Testis (tissue), 2 donors: Measurements from ENCODE around the gene KAT2B.

Experiments
- CTCF ChIP-seq, 3 experiments: fragments of 450-650 bp in 2 of 3; fragments of 200-600 bp in 1 of 3; sonication (generic) in 1 of 3; IDR thresholded peaks; one replicate each; pipeline ENCODE4 v1.5.1; 2016 to 2019; ENCODE audit warnings: antibody characterized with exemption in 3 of 3, mild to moderate bottlenecking in 2 of 3, moderate library complexity in 1 of 3
- POLR2A ChIP-seq: fragments of 450-650 bp; IDR thresholded peaks from one replicate; pipeline ENCODE4 v1.6.1; 2017; ENCODE audit warnings: antibody characterized with exemption, mild to moderate bottlenecking, moderate library complexity

- no peak for TF ChIP-seq POLR2A
- no peak for TF ChIP-seq CTCF (IDR thresholded peaks at IDR 0.05)
Measured at GRCh38 chr3:20054549-20054987, 14.3 kb downstream of the KAT2B start.
